GM12873 (cell line): ENCODE measurements around the gene EEF2K.

Source experiments
- TF ChIP-seq, protein P1 (sequence below): IDR thresholded peaks from 2 replicates; pipeline ENCODE4 v1.5.1; 2012; ENCODE audit warnings: low read depth, mild to moderate bottlenecking, moderate library complexity, low read length, control low read depth; ENCODE audit not compliant: insufficient read depth; ENCODE audit errors: missing control alignments

The EEF2K gene

GRCh38 chr16:22302776-22303363, 96.8 kb downstream of the EEF2K start:
- TF ChIP-seq, protein P1, sequence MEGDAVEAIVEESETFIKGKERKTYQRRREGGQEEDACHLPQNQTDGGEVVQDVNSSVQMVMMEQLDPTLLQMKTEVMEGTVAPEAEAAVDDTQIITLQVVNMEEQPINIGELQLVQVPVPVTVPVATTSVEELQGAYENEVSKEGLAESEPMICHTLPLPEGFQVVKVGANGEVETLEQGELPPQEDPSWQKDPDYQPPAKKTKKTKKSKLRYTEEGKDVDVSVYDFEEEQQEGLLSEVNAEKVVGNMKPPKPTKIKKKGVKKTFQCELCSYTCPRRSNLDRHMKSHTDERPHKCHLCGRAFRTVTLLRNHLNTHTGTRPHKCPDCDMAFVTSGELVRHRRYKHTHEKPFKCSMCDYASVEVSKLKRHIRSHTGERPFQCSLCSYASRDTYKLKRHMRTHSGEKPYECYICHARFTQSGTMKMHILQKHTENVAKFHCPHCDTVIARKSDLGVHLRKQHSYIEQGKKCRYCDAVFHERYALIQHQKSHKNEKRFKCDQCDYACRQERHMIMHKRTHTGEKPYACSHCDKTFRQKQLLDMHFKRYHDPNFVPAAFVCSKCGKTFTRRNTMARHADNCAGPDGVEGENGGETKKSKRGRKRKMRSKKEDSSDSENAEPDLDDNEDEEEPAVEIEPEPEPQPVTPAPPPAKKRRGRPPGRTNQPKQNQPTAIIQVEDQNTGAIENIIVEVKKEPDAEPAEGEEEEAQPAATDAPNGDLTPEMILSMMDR = no peak

GRCh38 chr16:22304411-22304810, 98.3 kb downstream of the EEF2K start:
- TF ChIP-seq, protein P1 = no peak

- TF ChIP-seq, protein P1 = no peak
Observed at GRCh38 chr16:22306788-22307187, 100.7 kb downstream of the EEF2K start.

DNA sequence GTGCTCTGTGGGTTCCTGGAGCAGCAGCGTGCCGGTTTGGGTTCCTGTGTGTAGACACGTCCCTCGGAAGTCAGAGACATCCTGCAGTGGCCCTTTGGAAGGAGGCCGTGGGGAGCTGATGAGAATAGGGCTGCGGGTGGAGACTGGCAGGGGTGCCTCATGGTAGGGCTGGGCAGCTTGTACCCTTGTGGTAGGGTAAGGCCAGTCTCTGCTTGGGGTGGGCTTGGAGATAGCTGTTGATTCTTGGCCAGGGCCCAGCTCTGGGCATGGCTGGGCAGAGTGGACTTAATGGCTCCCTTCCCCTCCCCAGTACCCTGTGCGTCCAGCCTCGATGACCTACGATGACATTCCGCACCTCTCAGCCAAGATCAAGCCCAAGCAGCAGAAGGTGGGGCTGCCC, 101.8 kb downstream of the EEF2K start:
- TF ChIP-seq, protein P1 = no peak

DNA sequence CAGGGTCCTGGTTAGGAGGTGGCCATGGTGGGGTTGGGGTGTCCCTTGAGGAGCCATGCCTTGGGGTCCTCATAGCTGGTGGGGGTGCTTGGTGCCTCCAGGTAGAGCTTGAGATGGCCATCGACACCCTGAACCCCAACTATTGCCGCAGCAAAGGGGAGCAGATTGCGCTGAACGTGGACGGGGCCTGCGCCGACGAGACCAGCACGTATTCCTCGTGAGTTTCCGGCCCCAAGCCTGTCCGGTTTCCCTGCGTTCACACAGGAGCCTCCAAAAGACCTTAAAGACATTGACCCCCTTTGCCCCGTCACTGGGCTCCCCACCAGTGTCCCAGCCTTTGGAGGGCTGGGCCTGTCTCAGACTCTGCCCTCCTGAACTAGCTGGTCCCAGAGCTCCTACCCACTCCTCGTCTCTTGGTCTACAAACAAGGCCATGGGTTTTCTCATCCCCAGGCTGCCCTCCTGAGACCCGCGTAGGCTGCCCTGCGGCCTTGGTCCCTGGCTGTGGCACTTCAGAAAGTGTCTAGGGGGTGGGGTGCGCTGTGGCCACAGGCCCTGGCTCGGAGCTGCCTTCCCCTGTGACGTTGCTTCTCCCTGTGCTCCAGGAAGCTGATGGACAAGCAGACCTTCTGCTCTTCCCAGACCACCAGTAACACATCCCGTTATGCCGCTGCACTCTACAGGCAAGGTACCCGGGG, 102.9 kb downstream of the EEF2K start:
- TF ChIP-seq, protein P1 = no peak

GRCh38 chr16:22311520-22311919, 105.4 kb downstream of the EEF2K start:
- TF ChIP-seq, protein P1 = no peak

DNA sequence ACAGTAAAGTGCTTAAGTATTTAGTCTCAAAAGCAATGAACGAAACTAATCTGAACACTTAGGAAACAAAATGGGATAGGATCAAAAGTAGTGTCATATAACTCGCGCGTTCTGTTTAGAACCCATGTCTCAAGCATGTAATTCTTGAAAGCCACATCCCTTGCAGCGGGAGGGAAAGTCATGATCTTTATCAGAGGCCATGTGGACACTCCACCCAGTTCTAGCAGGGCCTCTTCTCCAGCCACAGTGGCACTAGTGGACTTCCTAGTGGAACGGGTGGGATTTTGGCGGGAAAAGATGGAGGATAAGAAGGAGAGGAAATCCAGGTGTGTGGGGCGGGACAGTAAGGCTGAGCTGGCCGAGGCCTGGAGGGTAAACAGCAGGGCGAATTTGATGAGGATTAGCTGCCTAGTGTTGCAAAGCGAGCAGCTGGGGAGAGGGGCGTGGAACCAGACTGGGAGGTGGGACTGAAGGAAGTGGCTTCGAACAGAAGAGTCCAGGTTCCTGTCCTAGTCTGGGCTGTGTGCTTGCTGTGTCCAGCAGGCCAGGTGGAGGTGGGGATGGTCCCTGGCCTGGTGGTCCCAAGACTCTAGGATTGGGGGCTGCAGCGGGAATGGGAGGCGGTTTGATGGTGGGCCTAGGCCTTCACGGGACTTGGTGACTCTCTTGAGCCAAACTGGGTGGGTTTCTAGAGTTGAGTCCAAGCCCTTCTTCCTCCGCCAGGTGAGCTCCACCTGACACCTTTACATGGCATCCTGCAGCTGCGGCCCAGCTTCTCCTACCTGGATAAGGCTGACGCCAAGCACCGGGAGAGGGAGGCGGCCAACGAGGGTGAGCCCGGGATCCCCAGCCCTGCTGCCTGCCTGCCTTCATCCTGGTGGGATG, 107.1 kb downstream of the EEF2K start:
- TF ChIP-seq, protein P1 = no peak
